ENCODE data around the gene DHRS7C. TPM values are rescaled to one million over a fixed set of nuclear protein-coding genes. Genes with fewer than 3 reads are reported as not detected.
"Not testable (repeated sequence)": the region's sequence is repeated elsewhere in the genome, so short reads cannot be mapped to it uniquely, and the experiment has no call there.

DHRS7C gene
- total and polyA plus RNA-seq, 7 donors = 0.92 TPM; not detected in 6

DNA sequence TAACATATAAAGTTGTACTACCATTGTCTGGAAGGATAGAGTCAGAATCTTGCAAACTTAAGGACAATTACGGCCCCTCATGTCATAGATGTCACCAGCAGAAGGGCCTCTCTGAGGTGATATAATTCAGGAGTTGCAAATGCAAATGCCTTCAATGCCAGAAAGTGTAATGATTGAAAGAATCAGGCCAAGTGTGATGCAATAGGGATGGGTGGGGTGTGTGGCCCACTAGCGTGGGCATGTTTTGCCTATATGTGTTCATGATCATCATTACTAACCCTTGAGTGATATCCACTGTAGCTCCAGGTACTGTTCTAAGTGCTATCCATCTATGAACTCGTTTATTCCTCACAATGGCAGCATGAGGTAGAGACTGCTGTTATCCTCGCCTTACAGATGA lies 1.1 kb downstream of the DHRS7C start:
- 64 to 84% methylated on average over 4 of the region's 4 CpGs for WGBS, 2 donors
- Histone ChIP-seq H3K36me3 (no peaks in the 10 kb centered on the region), H3K27ac (no peak overlapping the region), H3K4me1 (peaks cover 0 to 9% (median 8%) of the 10 kb centered on the region in 4 donors), H3K4me3 (no peak overlapping the region), H3K27me3 (no peaks in the 10 kb centered on the region), H3K9me3 (no peaks in the 10 kb centered on the region)
- DNase-seq = no peak
- TF ChIP-seq EP300 (IDR thresholded peaks at IDR 0.05) (no peak), POLR2A (IDR thresholded peaks at IDR 0.05) (no peak), POLR2AphosphoS5 (IDR thresholded peaks at IDR 0.05) (no peak), CTCF (IDR thresholded peaks at IDR 0.05) (no peak)
- intact Hi-C loops (cut with DNase I) = no loop called here

DNA sequence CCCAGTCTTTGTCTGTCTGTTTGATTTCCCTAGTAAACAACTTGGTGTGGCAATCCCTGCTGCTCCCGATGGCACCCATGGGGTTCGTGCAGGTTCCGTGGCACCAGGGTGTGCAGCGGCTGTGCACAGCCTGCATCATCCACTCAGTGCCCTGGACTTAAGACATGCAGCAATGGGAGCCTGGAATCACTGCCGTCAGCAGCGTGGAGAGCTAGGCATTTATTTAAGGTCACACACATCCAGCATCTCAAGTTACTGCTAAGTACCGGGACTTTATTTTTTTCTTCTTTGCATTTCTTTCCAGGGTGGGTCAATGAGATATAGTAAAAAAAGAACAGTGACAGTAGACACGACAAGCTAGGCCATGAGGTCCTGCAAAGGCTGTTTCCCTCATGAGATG lies 2.8 kb downstream of the DHRS7C start:
- intact Hi-C loops (cut with DNase I) = no loop called here
- H3K4me1 ChIP-seq = peaks cover 0 to 9% (median 8%) of the 10 kb centered on the region in 4 donors
- 71 to 81% methylated on average over 8 of the region's 8 CpGs for whole genome bisulfite sequencing, 2 donors
- TF ChIP-seq CTCF (IDR thresholded peaks at IDR 0.05) = no peak
- H3K27ac ChIP-seq = no peak overlapping the region
- H3K9me3 ChIP-seq = no peaks in the 10 kb centered on the region
- H3K4me3 ChIP-seq = no peak overlapping the region
- no peak for DNase-seq
- H3K36me3 ChIP-seq = no peaks in the 10 kb centered on the region
- no peaks in the 10 kb centered on the region for H3K27me3 ChIP-seq

- TF ChIP-seq CTCF (IDR thresholded peaks at IDR 0.05) = no peak
- no peak for TF ChIP-seq EP300 (IDR thresholded peaks at IDR 0.05)
- TF ChIP-seq POLR2A (IDR thresholded peaks at IDR 0.05) = no peak
- no peak for TF ChIP-seq POLR2AphosphoS5 (IDR thresholded peaks at IDR 0.05)
- WGBS, 2 donors = 92 to 95% methylated on average over 2 of the region's 2 CpGs
- Histone ChIP-seq H3K27ac (no peak overlapping the region), H3K4me3 (no peak overlapping the region), H3K27me3 (no peaks in the 10 kb centered on the region), H3K9me3 (no peaks in the 10 kb centered on the region), H3K36me3 (no peaks in the 10 kb centered on the region), H3K4me1 (no peaks in the 10 kb centered on the region)
- DNase-seq = no peak
- intact Hi-C loops (cut with DNase I) = no loop called here
Measured at GRCh38 chr17:9784544-9784943, 6.8 kb downstream of the DHRS7C start.

GRCh38 chr17:9783465-9783864 lies 7.9 kb downstream of the DHRS7C start:
- 84 to 90% methylated on average over 5 of the region's 5 CpGs for WGBS, 2 donors
- H3K4me3 ChIP-seq; H3K27me3 ChIP-seq; H3K36me3 ChIP-seq; DNase-seq; H3K4me1 ChIP-seq; H3K27ac ChIP-seq; intact Hi-C loops (cut with DNase I); H3K9me3 ChIP-seq: not testable (repeated sequence)

GRCh38 chr17:9783050-9783449 lies 8.3 kb downstream of the DHRS7C start:
- Histone ChIP-seq H3K9me3 (no peaks in the 10 kb centered on the region), H3K4me1 (no peaks in the 10 kb centered on the region), H3K36me3 (no peaks in the 10 kb centered on the region), H3K27me3 (no peaks in the 10 kb centered on the region), H3K27ac (no peak overlapping the region), H3K4me3 (no peak overlapping the region)
- intact Hi-C loops (cut with DNase I) = no loop called here
- DNase-seq = no peak
- TF ChIP-seq POLR2A (IDR thresholded peaks at IDR 0.05) (no peak), POLR2AphosphoS5 (IDR thresholded peaks at IDR 0.05) (no peak), CTCF (IDR thresholded peaks at IDR 0.05) (no peak), EP300 (IDR thresholded peaks at IDR 0.05) (no peak)
- WGBS, 2 donors = 53 to 74% methylated on average over 4 of the region's 4 CpGs

Measured in sigmoid colon (tissue), 7 donors.